GM10266 (cell line): ENCODE data around the gene GRIA3.

ENCODE experiments used
- DNase-seq: peaks from one replicate; pipeline ENCODE4 v3.0.0; 2012; ENCODE audit errors: extremely low spot score
- TF ChIP-seq, protein P1 (sequence below): IDR thresholded peaks from 2 replicates; pipeline ENCODE4 v1.5.1; 2012; ENCODE audit warnings: mild to moderate bottlenecking, low read depth; ENCODE audit not compliant: control insufficient read depth, insufficient read depth; ENCODE audit errors: missing control alignments

GRIA3 gene

GRCh38 chrX:123455693-123456092 lies 271.6 kb downstream of the GRIA3 start:
- DNase-seq, result no peak
- TF ChIP-seq, protein P1, sequence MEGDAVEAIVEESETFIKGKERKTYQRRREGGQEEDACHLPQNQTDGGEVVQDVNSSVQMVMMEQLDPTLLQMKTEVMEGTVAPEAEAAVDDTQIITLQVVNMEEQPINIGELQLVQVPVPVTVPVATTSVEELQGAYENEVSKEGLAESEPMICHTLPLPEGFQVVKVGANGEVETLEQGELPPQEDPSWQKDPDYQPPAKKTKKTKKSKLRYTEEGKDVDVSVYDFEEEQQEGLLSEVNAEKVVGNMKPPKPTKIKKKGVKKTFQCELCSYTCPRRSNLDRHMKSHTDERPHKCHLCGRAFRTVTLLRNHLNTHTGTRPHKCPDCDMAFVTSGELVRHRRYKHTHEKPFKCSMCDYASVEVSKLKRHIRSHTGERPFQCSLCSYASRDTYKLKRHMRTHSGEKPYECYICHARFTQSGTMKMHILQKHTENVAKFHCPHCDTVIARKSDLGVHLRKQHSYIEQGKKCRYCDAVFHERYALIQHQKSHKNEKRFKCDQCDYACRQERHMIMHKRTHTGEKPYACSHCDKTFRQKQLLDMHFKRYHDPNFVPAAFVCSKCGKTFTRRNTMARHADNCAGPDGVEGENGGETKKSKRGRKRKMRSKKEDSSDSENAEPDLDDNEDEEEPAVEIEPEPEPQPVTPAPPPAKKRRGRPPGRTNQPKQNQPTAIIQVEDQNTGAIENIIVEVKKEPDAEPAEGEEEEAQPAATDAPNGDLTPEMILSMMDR, result no peak

DNA sequence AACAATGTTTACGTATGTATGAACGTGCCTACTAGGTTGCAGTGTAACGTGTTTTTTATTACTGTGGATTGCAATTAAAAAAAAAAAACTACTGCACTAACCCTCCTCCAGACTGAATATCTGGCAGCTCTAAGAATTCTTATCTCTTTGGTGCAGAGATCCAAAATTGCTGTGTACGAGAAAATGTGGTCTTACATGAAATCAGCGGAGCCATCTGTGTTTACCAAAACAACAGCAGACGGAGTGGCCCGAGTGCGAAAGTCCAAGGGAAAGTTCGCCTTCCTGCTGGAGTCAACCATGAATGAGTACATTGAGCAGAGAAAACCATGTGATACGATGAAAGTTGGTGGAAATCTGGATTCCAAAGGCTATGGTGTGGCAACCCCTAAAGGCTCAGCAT lies 280.6 kb downstream of the GRIA3 start:
- TF ChIP-seq, protein P1, result no peak
- DNase-seq, result no peak

- TF ChIP-seq, protein P1, result no peak
- DNase-seq, result no peak
These were observed 284.4 kb downstream of the GRIA3 start for GRCh38 chrX:123468481-123468880.

- no peak for DNase-seq
- TF ChIP-seq, protein P1, result no peak
These were observed 291.1 kb downstream of the GRIA3 start for GRCh38 chrX:123475068-123475724.

GRCh38 chrX:123476611-123477219 lies 292.6 kb downstream of the GRIA3 start:
- TF ChIP-seq, protein P1, result no peak
- DNase-seq, result no peak

- DNase-seq, result no peak
- TF ChIP-seq, protein P1, result no peak
These were observed 293.6 kb downstream of the GRIA3 start for GRCh38 chrX:123477673-123478072.
